PC-3 (cell line): ENCODE results near the gene FBXO34. TPM values are rescaled to one million over a fixed set of nuclear protein-coding genes. Genes with fewer than 3 reads are reported as not detected.

Experiments used
- ATAC-seq: fragments of 200-7000 bp; cut with Tn5 transposase; 2 replicates; pipeline ENCODE4 v1.9.1; 2020; ENCODE audit warnings: mild to moderate bottlenecking, moderate library complexity
- BruUV-seq: library from RNA; stranded (reverse); fragments of 400-500 nt; replicated peaks from 2 replicates; lab custom pipeline; 2021; lab: Mats Ljungman, UMichigan
- CTCF ChIA-PET: fragments of 300-600 bp; sonication (Branson Sonifier 250); formaldehyde crosslinking; loops from one replicate; lab custom pipeline; 2022; ENCODE audit warnings: antibody characterized with exemption; lab: Charles Lee
- POLR2A ChIA-PET: fragments of 300-600 bp; sonication (Branson Sonifier 250); formaldehyde crosslinking; loops from one replicate; lab custom pipeline; 2022; ENCODE audit warnings: antibody characterized with exemption; ENCODE audit not compliant: unreplicated experiment; lab: Charles Lee
- DNase-seq: peaks from one replicate; pipeline ENCODE4 v3.0.0-alpha.2; 2015
- H2AFZ ChIP-seq: fragments of 300-600 bp; sonication (generic); 2 replicates; pipeline ENCODE4 v1.6.0; 2016; ENCODE audit warnings: antibody characterized with exemption, low read length
- H3F3A ChIP-seq: fragments of 300-600 bp; sonication (generic); one replicate; pipeline ENCODE4 v1.6.0; 2017; ENCODE audit warnings: antibody characterized with exemption, low read length, control low read depth, mild to moderate bottlenecking; ENCODE audit not compliant: unreplicated experiment
- H3K27ac ChIP-seq: fragments of 300-600 bp; sonication (generic); 2 replicates; pipeline ENCODE4 v1.5.1; 2016; ENCODE audit warnings: mild to moderate bottlenecking, low read length
- H3K27me3 ChIP-seq: fragments of 300-600 bp; sonication (generic); 2 replicates; pipeline ENCODE4 v1.6.1; 2016; ENCODE audit warnings: low read length, mixed read lengths
- H3K36me3 ChIP-seq: fragments of 300-600 bp; sonication (generic); 2 replicates; pipeline ENCODE4 v1.6.1; 2016; ENCODE audit warnings: low read depth, mixed run types, low read length, mixed read lengths
- H3K4me1 ChIP-seq: fragments of 300-600 bp; sonication (generic); 2 replicates; pipeline ENCODE4 v1.5.1; 2016; ENCODE audit warnings: low read length; ENCODE audit not compliant: insufficient read depth
- H3K4me2 ChIP-seq: fragments of 300-600 bp; sonication (generic); 2 replicates; pipeline ENCODE4 v1.6.0; 2016; ENCODE audit warnings: low read length
- H3K4me3 ChIP-seq: fragments of 300-600 bp; sonication (generic); 2 replicates; pipeline ENCODE4 v1.5.1; 2016; ENCODE audit warnings: mild to moderate bottlenecking, low read length, mixed read lengths
- H3K79me2 ChIP-seq: fragments of 300-600 bp; sonication (generic); 2 replicates; pipeline ENCODE4 v1.6.1; 2017; ENCODE audit warnings: low read length, mixed read lengths
- H3K9ac ChIP-seq: fragments of 300-600 bp; sonication (generic); 2 replicates; pipeline ENCODE4 v1.6.0; 2016; ENCODE audit warnings: mild to moderate bottlenecking, low read length
- H3K9me2 ChIP-seq: fragments of 300-600 bp; sonication (generic); replicated peaks from 2 replicates; pipeline ENCODE4 v1.6.1; 2016; ENCODE audit warnings: mixed run types, low read length, mixed read lengths
- H3K9me3 ChIP-seq: fragments of 300-600 bp; sonication (generic); 2 replicates; pipeline ENCODE4 v1.6.1; 2016; ENCODE audit warnings: low read length, mixed read lengths
- H4K20me1 ChIP-seq: fragments of 300-600 bp; sonication (generic); 2 replicates; pipeline ENCODE4 v1.6.1; 2016; ENCODE audit warnings: low read length, mixed read lengths
- EZH2 ChIP-seq: fragments of 300-600 bp; sonication (generic); IDR thresholded peaks from one replicate; pipeline ENCODE4 v1.6.1; 2017; ENCODE audit warnings: antibody characterized with exemption, mild to moderate bottlenecking, low read length; ENCODE audit not compliant: unreplicated experiment
- EZH2phosphoT487 ChIP-seq: fragments of 300-600 bp; sonication (generic); IDR thresholded peaks from 2 replicates; pipeline ENCODE4 v1.6.1; 2018; ENCODE audit warnings: mild to moderate bottlenecking, antibody characterized with exemption, low read length, borderline replicate concordance
- intact Hi-C: fragments of 100-400 bp; cut with micrococcal nuclease; formaldehyde crosslinking; loops from 2 replicates; pipeline ENCODE4 v1.9.0; 2023
- total RNA-seq: library from RNA; depleted of rRNA; stranded (reverse); fragments of >200 nt; gene quantifications from 2 replicates; pipeline ENCODE4 v1.2.3, GENCODE V29; 2014
- TF ChIP-seq, protein P1 (sequence below): fragments of 300-600 bp; sonication (generic); conservative IDR thresholded peaks from 2 replicates; pipeline ENCODE4 v1.5.1; 2017; ENCODE audit warnings: antibody characterized with exemption, low read depth, mild to moderate bottlenecking, low read length

FBXO34 gene
- total RNA-seq, 1 experiment from 2014 or later: 35.9 TPM

DNA sequence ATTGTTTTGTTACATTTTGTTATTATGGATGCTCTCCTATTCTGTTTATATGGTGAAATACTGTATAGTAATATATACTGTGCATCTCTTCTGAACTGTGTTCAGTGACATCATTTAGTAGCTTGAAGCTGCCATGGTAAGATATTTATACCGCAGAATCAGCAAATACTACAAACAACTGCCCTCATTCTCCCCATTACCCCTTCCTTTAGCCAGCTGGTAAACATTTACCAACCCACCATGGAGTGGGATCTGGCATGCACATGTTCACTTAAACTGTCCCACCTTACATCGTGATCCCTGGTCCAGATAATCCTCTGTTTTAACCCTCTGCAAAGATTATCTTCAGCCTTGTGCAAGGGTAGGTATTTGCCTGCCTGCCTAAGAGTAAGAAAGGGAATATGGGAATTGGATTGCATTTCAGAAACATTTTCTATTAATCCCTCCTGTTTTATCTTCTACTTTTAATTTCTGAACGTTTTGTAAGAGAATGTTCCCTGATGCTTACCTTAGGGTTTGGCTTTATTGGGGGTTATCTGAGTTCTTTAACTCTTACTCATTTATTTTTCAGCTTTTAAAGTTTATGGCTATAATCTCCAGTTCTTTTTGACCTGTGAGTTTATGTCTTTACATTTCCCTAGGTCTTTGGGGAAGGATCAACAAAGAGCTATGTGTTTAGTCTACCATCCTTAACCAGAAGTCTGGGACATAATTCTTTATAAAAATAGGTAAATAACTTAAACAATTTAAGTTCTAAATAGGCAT lies 46.5 kb downstream of the FBXO34 start:
- peaks cover 20% of the 10 kb centered on the region for H3K36me3 ChIP-seq
- H3K4me3 ChIP-seq: no peak overlapping the region
- ChIA-PET CTCF (interaction anchor here (0.5 kb wide), 1 partner anchor 26 kb away, joined by 3 read pairs; no protein-coding TSS in a partner anchor), POLR2A (no interaction called here)
- H2AFZ ChIP-seq: no peak overlapping the region
- H3K9me3 ChIP-seq: peaks cover 5% of the 10 kb centered on the region
- no peaks in the 10 kb centered on the region for H3K4me1 ChIP-seq
- no peaks in the 10 kb centered on the region for H4K20me1 ChIP-seq
- no peaks in the 10 kb centered on the region for H3K27me3 ChIP-seq
- H3K27ac ChIP-seq: no peak overlapping the region
- no peak for DNase-seq
- no peak overlapping the region for H3K9ac ChIP-seq
- intact Hi-C loops: no loop called here
- H3K9me2 ChIP-seq: no peaks in the 10 kb centered on the region
- H3F3A ChIP-seq: no peaks in the 10 kb centered on the region
- no peaks in the 10 kb centered on the region for H3K79me2 ChIP-seq
- ATAC-seq: no peak
- TF ChIP-seq EZH2 (no peak), EZH2phosphoT487 (no peak)
- TF ChIP-seq, protein P1, sequence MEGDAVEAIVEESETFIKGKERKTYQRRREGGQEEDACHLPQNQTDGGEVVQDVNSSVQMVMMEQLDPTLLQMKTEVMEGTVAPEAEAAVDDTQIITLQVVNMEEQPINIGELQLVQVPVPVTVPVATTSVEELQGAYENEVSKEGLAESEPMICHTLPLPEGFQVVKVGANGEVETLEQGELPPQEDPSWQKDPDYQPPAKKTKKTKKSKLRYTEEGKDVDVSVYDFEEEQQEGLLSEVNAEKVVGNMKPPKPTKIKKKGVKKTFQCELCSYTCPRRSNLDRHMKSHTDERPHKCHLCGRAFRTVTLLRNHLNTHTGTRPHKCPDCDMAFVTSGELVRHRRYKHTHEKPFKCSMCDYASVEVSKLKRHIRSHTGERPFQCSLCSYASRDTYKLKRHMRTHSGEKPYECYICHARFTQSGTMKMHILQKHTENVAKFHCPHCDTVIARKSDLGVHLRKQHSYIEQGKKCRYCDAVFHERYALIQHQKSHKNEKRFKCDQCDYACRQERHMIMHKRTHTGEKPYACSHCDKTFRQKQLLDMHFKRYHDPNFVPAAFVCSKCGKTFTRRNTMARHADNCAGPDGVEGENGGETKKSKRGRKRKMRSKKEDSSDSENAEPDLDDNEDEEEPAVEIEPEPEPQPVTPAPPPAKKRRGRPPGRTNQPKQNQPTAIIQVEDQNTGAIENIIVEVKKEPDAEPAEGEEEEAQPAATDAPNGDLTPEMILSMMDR: no peak
- H3K4me2 ChIP-seq: no peak overlapping the region
- no TSS peak for BruUV-seq

DNA sequence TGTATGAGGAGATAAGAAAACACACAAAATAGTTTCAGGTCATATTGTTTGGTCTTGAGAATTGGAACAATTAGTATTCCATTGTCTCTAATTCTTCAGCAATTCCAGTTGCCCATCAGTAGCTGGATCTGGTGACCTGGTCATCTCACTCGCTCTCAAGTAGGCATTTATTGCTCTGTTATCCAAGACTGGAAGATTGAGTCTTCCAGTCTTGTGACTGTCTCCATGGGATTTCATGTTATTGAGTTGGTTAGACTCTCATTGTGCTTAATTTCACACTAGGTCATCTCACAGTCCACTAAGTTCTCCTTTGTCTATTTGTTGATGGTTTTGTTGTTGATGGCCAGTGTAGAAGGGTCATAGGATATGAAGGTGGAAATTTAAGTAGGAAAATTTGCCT lies 47.5 kb downstream of the FBXO34 start:
- Histone ChIP-seq H3F3A (no peaks in the 10 kb centered on the region), H4K20me1 (no peaks in the 10 kb centered on the region), H3K4me1 (no peaks in the 10 kb centered on the region), H3K27me3 (no peaks in the 10 kb centered on the region), H3K79me2 (peaks cover 1% of the 10 kb centered on the region), H3K9ac (no peak overlapping the region), H2AFZ (no peak overlapping the region), H3K9me2 (no peaks in the 10 kb centered on the region), H3K36me3 (peaks cover 10% of the 10 kb centered on the region), H3K27ac (no peak overlapping the region), H3K4me2 (no peak overlapping the region), H3K9me3 (no peaks in the 10 kb centered on the region), H3K4me3 (no peak overlapping the region)
- BruUV-seq: no TSS peak
- TF ChIP-seq, protein P1: no peak
- TF ChIP-seq EZH2: no peak
- TF ChIP-seq EZH2phosphoT487: no peak
- ChIA-PET POLR2A (no interaction called here), CTCF (no interaction called here)
- intact Hi-C loops: no loop called here
- no peak for ATAC-seq
- no peak for DNase-seq

DNA sequence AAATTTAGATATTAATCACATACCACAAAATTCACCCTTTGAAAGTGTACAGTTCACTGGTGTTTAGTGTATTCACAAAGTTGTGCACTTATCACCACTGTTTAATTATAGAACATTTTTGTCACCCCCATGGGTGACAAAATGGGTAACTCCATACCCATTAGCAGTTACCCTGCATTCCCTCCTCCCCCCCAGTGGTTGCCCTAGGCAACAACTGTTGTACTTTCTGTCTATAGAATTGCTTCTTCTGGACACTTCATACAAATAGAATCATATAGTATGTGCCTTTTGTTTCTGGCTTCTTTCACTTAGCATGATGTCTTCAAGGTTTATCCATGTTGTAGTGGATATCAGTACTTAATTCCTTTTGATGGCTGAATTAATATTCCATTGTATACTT lies 52.7 kb downstream of the FBXO34 start:
- no peak overlapping the region for H3K4me3 ChIP-seq
- no peaks in the 10 kb centered on the region for H4K20me1 ChIP-seq
- H3K27me3 ChIP-seq: no peaks in the 10 kb centered on the region
- H3K36me3 ChIP-seq: no peaks in the 10 kb centered on the region
- no peaks in the 10 kb centered on the region for H3F3A ChIP-seq
- CTCF ChIA-PET: no interaction called here
- intact Hi-C loops: no loop called here
- POLR2A ChIA-PET: no interaction called here
- H3K79me2 ChIP-seq: peaks cover 43% of the 10 kb centered on the region
- no peak overlapping the region for H3K27ac ChIP-seq
- H2AFZ ChIP-seq: no peak overlapping the region
- no peak overlapping the region for H3K9ac ChIP-seq
- DNase-seq (no peak), ATAC-seq (no peak)
- no peaks in the 10 kb centered on the region for H3K9me3 ChIP-seq
- BruUV-seq: no TSS peak
- TF ChIP-seq EZH2phosphoT487 (no peak), EZH2 (no peak)
- TF ChIP-seq, protein P1: no peak
- no peaks in the 10 kb centered on the region for H3K9me2 ChIP-seq
- no peaks in the 10 kb centered on the region for H3K4me1 ChIP-seq
- no peak overlapping the region for H3K4me2 ChIP-seq
